H1 (cell line): ENCODE results near the gene PRODH. TPM values are rescaled to one million over a fixed set of nuclear protein-coding genes. Genes with fewer than 3 reads are reported as not detected.

Source experiments
- CTCF ChIA-PET: fragments of 300-600 bp; sonication (Branson Sonifier 250); formaldehyde crosslinking; loops from one replicate; lab custom pipeline; 2021; ENCODE audit not compliant: partially characterized antibody; lab: Charles Lee
- POLR2A ChIA-PET: fragments of 300-600 bp; sonication (Branson Sonifier 250); formaldehyde crosslinking; loops from one replicate; lab custom pipeline; 2021; ENCODE audit warnings: inconsistent platforms; ENCODE audit not compliant: partially characterized antibody; lab: Charles Lee
- DNase-seq, 2 experiments: peaks; one replicate each; pipeline versions ENCODE4 v3.0.0 to v3.0.0-alpha.2; 2010 to 2022; ENCODE audit warnings: low spot score in 2 of 2, low read depth in 1 of 2, mixed read lengths in 1 of 2
- FAIRE-seq: peaks from 2 replicates; lab custom pipeline; 2011; peaks lifted over from hg19 to GRCh38; lab: Jason Lieb, UNC
- H2AFZ ChIP-seq: 2 replicates; pipeline ENCODE4 v1.8.1; 2012; ENCODE audit warnings: low read length, inconsistent platforms
- H2AK5ac ChIP-seq: 2 replicates; pipeline ENCODE4 v1.6.1; 2013; ENCODE audit warnings: low read depth, low read length
- H2BK120ac ChIP-seq: replicated peaks from 2 replicates; pipeline ENCODE3; 2013; ENCODE audit warnings: low read depth, low read length, inconsistent platforms
- H2BK12ac ChIP-seq: 2 replicates; pipeline ENCODE4 v1.6.1; 2013; ENCODE audit warnings: low read depth, low read length
- H2BK15ac ChIP-seq: 2 replicates; pipeline ENCODE4 v1.6.1; 2013; ENCODE audit warnings: low read length
- H2BK20ac ChIP-seq: 2 replicates; pipeline ENCODE4 v1.6.1; 2013; ENCODE audit warnings: low read length
- H2BK5ac ChIP-seq: 2 replicates; pipeline ENCODE4 v1.6.1; 2013; ENCODE audit warnings: low read depth, low read length
- H3K14ac ChIP-seq: 2 replicates; pipeline ENCODE4 v1.6.1; 2013; ENCODE audit warnings: inconsistent platforms; ENCODE audit not compliant: insufficient read length
- H3K18ac ChIP-seq: 2 replicates; pipeline ENCODE4 v1.6.1; 2013; ENCODE audit warnings: low read length; ENCODE audit errors: extremely low read depth
- H3K23ac ChIP-seq: 2 replicates; pipeline ENCODE4 v1.6.1; 2013; ENCODE audit warnings: inconsistent platforms; ENCODE audit not compliant: insufficient read length
- H3K23me2 ChIP-seq: 2 replicates; pipeline ENCODE4 v1.6.1; 2013; ENCODE audit warnings: low read depth, low read length
- H3K27ac ChIP-seq: 2 replicates; pipeline ENCODE4 v1.6.1; 2011; ENCODE audit warnings: low read depth, low read length, inconsistent platforms
- H3K27me3 ChIP-seq, 4 experiments: replicated peaks in 1 of 4; 1 replicate in 1 of 4; 2 replicates in 3 of 4; pipeline versions ENCODE4 v1.6.1 to v1.8.1; 2011 to 2013; ENCODE audit warnings: low read length in 3 of 4, mild to moderate bottlenecking in 3 of 4, inconsistent platforms in 2 of 4, mixed read lengths in 2 of 4, moderate library complexity in 1 of 4; ENCODE audit not compliant: control insufficient read depth in 3 of 4, insufficient read depth in 3 of 4; ENCODE audit errors: extremely low read depth in 1 of 4
- H3K36me3 ChIP-seq, 4 experiments: 2 replicates each; pipeline versions ENCODE4 v1.6.1 to v1.8.1; 2011 to 2013; ENCODE audit warnings: mild to moderate bottlenecking in 4 of 4, low read length in 3 of 4, moderate library complexity in 2 of 4, control low read depth in 1 of 4, inconsistent platforms in 1 of 4; ENCODE audit not compliant: insufficient read depth in 4 of 4, control insufficient read depth in 2 of 4
- H3K4ac ChIP-seq: replicated peaks from 2 replicates; pipeline ENCODE3; 2013; ENCODE audit warnings: low read length, low read depth, mixed read lengths, inconsistent platforms; ENCODE audit not compliant: insufficient read length
- H3K4me1 ChIP-seq, 4 experiments: replicated peaks in 1 of 4; 1 replicate in 1 of 4; 2 replicates in 3 of 4; pipeline versions ENCODE4 v1.6.1 to v1.8.1; 2011 to 2013; ENCODE audit warnings: low read length in 3 of 4, inconsistent platforms in 2 of 4, mixed read lengths in 1 of 4; ENCODE audit not compliant: insufficient read depth in 4 of 4, control insufficient read depth in 3 of 4
- H3K4me2 ChIP-seq, 2 experiments: 2 replicates each; pipeline versions ENCODE4 v1.6.1 to v1.8.1; 2011 to 2013; ENCODE audit warnings: low read depth in 2 of 2, low read length in 2 of 2, control low read depth in 1 of 2, inconsistent platforms in 1 of 2, mild to moderate bottlenecking in 1 of 2; ENCODE audit not compliant: insufficient read depth in 1 of 2
- H3K4me3 ChIP-seq, 4 experiments: fragments of 200-600, 300-600 bp in 1 of 4; sonication (generic), shearing (Covaris generic), sonication (Bioruptor Twin) in 1 of 4; 2 replicates each; pipeline versions ENCODE4 v1.5.1 to v1.8.1; 2011 to 2016; ENCODE audit warnings: low read length in 4 of 4, low read depth in 3 of 4, control low read depth in 2 of 4, inconsistent platforms in 2 of 4, mild to moderate bottlenecking in 2 of 4, mixed read lengths in 1 of 4, moderate library complexity in 1 of 4; ENCODE audit not compliant: insufficient read depth in 2 of 4; ENCODE audit errors: extremely low read depth in 1 of 4
- H3K56ac ChIP-seq: replicated peaks from 2 replicates; pipeline ENCODE3; 2013; ENCODE audit warnings: low read depth, mild to moderate bottlenecking, mixed read lengths, low read length, inconsistent platforms; ENCODE audit not compliant: insufficient read length
- H3K79me1 ChIP-seq: 2 replicates; pipeline ENCODE4 v1.6.1; 2013; ENCODE audit warnings: low read depth, low read length, control low read depth
- H3K79me2 ChIP-seq, 2 experiments: 2 replicates each; pipeline versions ENCODE4 v1.6.1 to v1.8.1; 2012 to 2013; ENCODE audit warnings: low read length in 2 of 2, mild to moderate bottlenecking in 2 of 2, inconsistent platforms in 1 of 2; ENCODE audit not compliant: insufficient read depth in 2 of 2, control insufficient read depth in 1 of 2
- H3K9ac ChIP-seq, 4 experiments: replicated peaks in 1 of 4; 1 replicate in 1 of 4; 2 replicates in 3 of 4; pipeline versions ENCODE4 v1.6.1 to v1.8.1; 2011 to 2013; ENCODE audit warnings: low read depth in 3 of 4, low read length in 3 of 4, control low read depth in 2 of 4, mild to moderate bottlenecking in 2 of 4, moderate library complexity in 2 of 4, inconsistent platforms in 1 of 4; ENCODE audit errors: extremely low read depth in 1 of 4
- H3K9me3 ChIP-seq, 2 experiments: 2 replicates each; pipeline versions ENCODE4 v1.6.1 to v1.8.1; 2012 to 2013; ENCODE audit warnings: mild to moderate bottlenecking in 2 of 2, moderate library complexity in 2 of 2, control low read depth in 1 of 2, inconsistent platforms in 1 of 2, low read depth in 1 of 2, low read length in 1 of 2, mixed read lengths in 1 of 2; ENCODE audit not compliant: insufficient read depth in 2 of 2
- H4K20me1 ChIP-seq, 2 experiments: replicated peaks in 1 of 2; 2 replicates each; pipeline versions ENCODE3 to v1.8.1; 2011 to 2013; ENCODE audit warnings: inconsistent platforms in 2 of 2, low read length in 2 of 2, mild to moderate bottlenecking in 1 of 2; ENCODE audit not compliant: insufficient read depth in 2 of 2, control insufficient read depth in 1 of 2
- H4K5ac ChIP-seq: 2 replicates; pipeline ENCODE4 v1.6.1; 2013; ENCODE audit warnings: low read length, low read depth, mixed read lengths, inconsistent platforms; ENCODE audit not compliant: insufficient read length
- H4K8ac ChIP-seq: 2 replicates; pipeline ENCODE4 v1.8.0; 2013; ENCODE audit warnings: mild to moderate bottlenecking, moderate library complexity, low read length, inconsistent platforms; ENCODE audit not compliant: insufficient read depth; ENCODE audit errors: extremely low read depth
- H4K91ac ChIP-seq: replicated peaks from 2 replicates; pipeline ENCODE3; 2013; ENCODE audit warnings: low read length, mixed read lengths, inconsistent platforms; ENCODE audit not compliant: insufficient read length
- CREB1 ChIP-seq: IDR thresholded peaks from 2 replicates; pipeline ENCODE4 v1.6.1; 2012; ENCODE audit warnings: inconsistent platforms
- EP300 ChIP-seq, 2 experiments: IDR thresholded peaks; 1 replicate in 1 of 2; 2 replicates in 1 of 2; pipeline ENCODE4 v1.6.1; 2011 to 2012; ENCODE audit warnings: low read depth in 2 of 2, low read length in 2 of 2, mild to moderate bottlenecking in 2 of 2, borderline replicate concordance in 1 of 2, inconsistent platforms in 1 of 2, moderate library complexity in 1 of 2
- GTF2F1 ChIP-seq: IDR thresholded peaks from 2 replicates; pipeline ENCODE4 v1.6.1; 2012; ENCODE audit warnings: low read depth, low read length, improper control_type of control experiment, borderline replicate concordance
- HDAC2 ChIP-seq, 2 experiments: fragments of 300-600 bp in 1 of 2; sonication (generic) in 1 of 2; IDR thresholded peaks; 2 replicates each; pipeline ENCODE4 v1.6.1; 2011 to 2012; ENCODE audit warnings: low read depth in 2 of 2, low read length in 2 of 2, mild to moderate bottlenecking in 2 of 2, moderate library complexity in 2 of 2, borderline replicate concordance in 1 of 2, inconsistent platforms in 1 of 2
- PHF8 ChIP-seq: fragments of 200-600 bp; sonication (generic); conservative IDR thresholded peaks from 2 replicates; pipeline ENCODE4 v1.7.1; 2012; ENCODE audit warnings: low read depth, mild to moderate bottlenecking, inconsistent platforms, low read length, moderate library complexity
- POLR2AphosphoS5 ChIP-seq: IDR thresholded peaks from 2 replicates; pipeline ENCODE4 v1.6.1; 2011; ENCODE audit warnings: low read depth, low read length
- RAD21 ChIP-seq, 2 experiments: IDR thresholded peaks in 1 of 2; conservative IDR thresholded peaks in 1 of 2; 2 replicates each; pipeline ENCODE4 v1.6.1; 2011; ENCODE audit warnings: low read depth in 2 of 2, low read length in 2 of 2, improper control_type of control experiment in 1 of 2, inconsistent platforms in 1 of 2, mild to moderate bottlenecking in 1 of 2, moderate library complexity in 1 of 2
- RFX5 ChIP-seq: IDR thresholded peaks from 2 replicates; pipeline ENCODE4 v1.6.1; 2011; ENCODE audit warnings: low read depth, low read length, improper control_type of control experiment, borderline replicate concordance
- SP4 ChIP-seq: IDR thresholded peaks from 2 replicates; pipeline ENCODE4 v1.6.1; 2012; ENCODE audit warnings: low read length, inconsistent platforms
- SUZ12 ChIP-seq: fragments of 200-600 bp; sonication (generic); IDR thresholded peaks from 2 replicates; pipeline ENCODE4 v1.6.1; 2012; ENCODE audit warnings: mild to moderate bottlenecking, inconsistent platforms, low read length, moderate library complexity, mixed read lengths
- USF2 ChIP-seq: IDR thresholded peaks from 2 replicates; pipeline ENCODE4 v1.6.1; 2011; ENCODE audit warnings: low read length, improper control_type of control experiment
- YY1 ChIP-seq: IDR thresholded peaks from 2 replicates; pipeline ENCODE4 v1.6.1; 2011; ENCODE audit warnings: low read depth, mild to moderate bottlenecking, low read length
- ZNF274 ChIP-seq: IDR thresholded peaks from 2 replicates; pipeline ENCODE4 v1.7.0; 2012; ENCODE audit warnings: low read length, borderline replicate concordance; ENCODE audit errors: extremely low read depth
- WGBS, 2 experiments: shearing (Covaris generic) in 1 of 2; methylation state at CpG; one replicate each; pipeline versions ENCODE4 v1.1.6 to v1.1.7; 2013 to 2015; ENCODE audit warnings: low lambda C conversion rate in 2 of 2, mixed read lengths in 2 of 2, inconsistent platforms in 1 of 2, low coverage in 1 of 2, missing lambda C conversion rate in 1 of 2; ENCODE audit not compliant: insufficient replicate concordance in 2 of 2, insufficient coverage in 1 of 2, insufficient read length in 1 of 2; ENCODE audit errors: extremely low coverage in 1 of 2, missing lambda C conversion rate in 1 of 2; 5-methylcytosine and 5-hydroxymethylcytosine counted together
- polyA plus RNA-seq, 7 experiments: library from polyadenylated mRNA; depleted of rRNA in 3 of 7; stranded (reverse) in 5 of 7; unstranded in 2 of 7; fragments of >200 nt in 5 of 7; fragments of 200-250 nt in 2 of 7; gene quantifications; 1 replicate in 5 of 7; 2 replicates in 1 of 7; 4 replicates in 1 of 7; pipeline versions ENCODE4 v1.2.1 to v1.2.3, GENCODE V29; 2011 to 2013; ENCODE audit warnings: missing spikeins in 2 of 7, mixed read lengths in 2 of 7
- total RNA-seq: library from RNA; stranded (reverse); fragmentation: NEBNext Ultra II Directional; extraction: Animal tissue kit (Norgen Biotek cat#: 25700); gene quantifications from 2 replicates; pipeline ENCODE4 v1.2.1, GENCODE V29; 2021

The PRODH gene
- total and polyA plus RNA-seq, 2 of the 8 experiments (the other 6 are each of a cell fraction or from before 2014, with no cell fraction given) = 27.6 to 45.6 TPM

- Histone ChIP-seq H3K9me3 (no peaks in the 10 kb centered on the region), H2AFZ (no peak overlapping the region), H3K79me1 (no peaks in the 10 kb centered on the region), H2BK120ac (no peak overlapping the region), H3K4me1 (no peaks in the 10 kb centered on the region), H3K36me3 (no peaks in the 10 kb centered on the region), H2BK5ac (no peak overlapping the region), H2BK15ac (no peak overlapping the region), H3K27ac (no peak overlapping the region), H2BK12ac (no peak overlapping the region), H3K4me3 (no peak overlapping the region), H4K8ac (no peak overlapping the region), H3K14ac (no peak overlapping the region), H3K9ac (no peak overlapping the region), H2BK20ac (no peak overlapping the region), H3K27me3 (no peaks in the 10 kb centered on the region), H3K23ac (no peak overlapping the region), H4K5ac (no peak overlapping the region), H3K4ac (no peak overlapping the region), H3K18ac (no peak overlapping the region), H4K91ac (no peak overlapping the region), H3K23me2 (no peaks in the 10 kb centered on the region), H4K20me1 (no peaks in the 10 kb centered on the region), H3K56ac (no peak overlapping the region), H2AK5ac (no peak overlapping the region), H3K4me2 (no peak overlapping the region), H3K79me2 (no peaks in the 10 kb centered on the region)
- no peak for DNase-seq
- ChIA-PET CTCF (interaction anchor here (1.5 to 2.3 kb wide), 2 partner anchors 9 to 42 kb away, joined by 3 to 5 read pairs; no protein-coding TSS in a partner anchor), POLR2A (interaction anchor here (1.2 to 2.6 kb wide), 4 partner anchors 9 to 28 kb away, joined by 3 to 9 read pairs (median 4); partner anchors contain the start of gene DGCR6)
- no CpG with 5 or more reads among the region's 7 CpGs for WGBS, 2 experiments
- FAIRE-seq = no peak
- no peak for TF ChIP-seq POLR2AphosphoS5
- TF ChIP-seq RFX5 = no peak
- TF ChIP-seq SUZ12 = no peak
- no peak for TF ChIP-seq SP4
- TF ChIP-seq HDAC2 (IDR thresholded peaks at IDR 0.05; ENCODE audit: borderline replicate concordance in 1 of 2, low read depth in 2 of 2, low read length in 2 of 2) = no peak
- no peak for TF ChIP-seq PHF8
- no peak for TF ChIP-seq ZNF274
- TF ChIP-seq CREB1 = no peak
- no peak for TF ChIP-seq YY1
- no peak for TF ChIP-seq GTF2F1
- TF ChIP-seq USF2 = no peak
- no peak for TF ChIP-seq EP300 (IDR thresholded peaks at IDR 0.05; ENCODE audit: borderline replicate concordance in 1 of 2, low read depth in 2 of 2, low read length in 2 of 2)
- no peak for TF ChIP-seq RAD21 (IDR thresholded peaks at IDR 0.05 in 1 of 2, conservative IDR thresholded peaks at IDR 0.05 in 1 of 2; ENCODE audit: low read depth in 2 of 2, low read length in 2 of 2)
These were observed 2.2 kb downstream of the PRODH start for GRCh38 chr22:18933914-18934313.
